Left renal pelvis (tissue), 4 donors: ENCODE results near the gene CFAP46. TPM values are rescaled to one million over a fixed set of nuclear protein-coding genes. Genes with fewer than 3 reads are reported as not detected.

Source experiments
- DNase-seq, 4 donors: peaks; one replicate each; pipeline ENCODE4 v3.0.0-alpha.2; 2013; ENCODE audit warnings: low read depth in 4 of 4, low spot score in 3 of 4
- polyA plus RNA-seq, 4 donors: library from polyadenylated mRNA; unstranded; fragments of 120-200 nt; gene quantifications; one replicate each; pipeline ENCODE4 v1.2.1, GENCODE V29; 2013; ENCODE audit not compliant: insufficient read length in 4 of 4

The CFAP46 gene
- polyA plus RNA-seq, 4 donors, result 1.2 to 10.6 (median 8.3) TPM

- DNase-seq, result no peak
These were observed 23.6 kb downstream of the CFAP46 start for GRCh38 chr10:132918617-132919373.

- no peak for DNase-seq
These were observed 24.1 kb downstream of the CFAP46 start for GRCh38 chr10:132918264-132918616.

- DNase-seq, result no peak
These were observed 25.3 kb downstream of the CFAP46 start for GRCh38 chr10:132916956-132917666.

GRCh38 chr10:132916421-132916841 lies 25.9 kb downstream of the CFAP46 start:
- DNase-seq, result no peak

GRCh38 chr10:132915411-132915810 lies 27.0 kb downstream of the CFAP46 start:
- no peak for DNase-seq

GRCh38 chr10:132914732-132915131 lies 27.6 kb downstream of the CFAP46 start:
- no peak for DNase-seq

GRCh38 chr10:132913559-132914115 lies 28.7 kb downstream of the CFAP46 start:
- no peak for DNase-seq

- no peak for DNase-seq
These were observed 29.4 kb downstream of the CFAP46 start for GRCh38 chr10:132912713-132913558.

- DNase-seq, result no peak
These were observed 30.1 kb downstream of the CFAP46 start for GRCh38 chr10:132912225-132912712.

- no peak for DNase-seq
These were observed 30.6 kb downstream of the CFAP46 start for GRCh38 chr10:132911786-132912097.

GRCh38 chr10:132910901-132911785 lies 31.2 kb downstream of the CFAP46 start:
- DNase-seq, result no peak

- no peak for DNase-seq
These were observed 32.0 kb downstream of the CFAP46 start for GRCh38 chr10:132910186-132910880.

GRCh38 chr10:132909491-132910071 lies 32.8 kb downstream of the CFAP46 start:
- DNase-seq, result no peak

- DNase-seq, result no peak
These were observed 33.6 kb downstream of the CFAP46 start for GRCh38 chr10:132908621-132909295.

GRCh38 chr10:132907821-132908620 lies 34.3 kb downstream of the CFAP46 start:
- no peak for DNase-seq

- no peak for DNase-seq
These were observed 35.5 kb downstream of the CFAP46 start for GRCh38 chr10:132906836-132907235.

GRCh38 chr10:132906106-132906505 lies 36.3 kb downstream of the CFAP46 start:
- DNase-seq, result no peak

- no peak for DNase-seq
These were observed 36.7 kb downstream of the CFAP46 start for GRCh38 chr10:132905661-132906060.
